Loucy (cell line): ENCODE measurements around the gene TXNDC12.
"Not testable (repeated sequence)": the region's sequence is repeated elsewhere in the genome, so short reads cannot be mapped to it uniquely, and the experiment has no call there.

Experiments used
- EZH2phosphoT487 ChIP-seq: fragments of 200-600 bp; IDR thresholded peaks from 2 replicates; pipeline ENCODE4 v1.6.1; 2018; ENCODE audit warnings: antibody characterized with exemption, mild to moderate bottlenecking, moderate library complexity, borderline replicate concordance
- TF ChIP-seq, protein P1 (sequence below): fragments of 200-600 bp; sonication (generic); conservative IDR thresholded peaks from 2 replicates; pipeline ENCODE4 v1.5.1; 2014; ENCODE audit warnings: mild to moderate bottlenecking, antibody characterized with exemption, low read length

DNA sequence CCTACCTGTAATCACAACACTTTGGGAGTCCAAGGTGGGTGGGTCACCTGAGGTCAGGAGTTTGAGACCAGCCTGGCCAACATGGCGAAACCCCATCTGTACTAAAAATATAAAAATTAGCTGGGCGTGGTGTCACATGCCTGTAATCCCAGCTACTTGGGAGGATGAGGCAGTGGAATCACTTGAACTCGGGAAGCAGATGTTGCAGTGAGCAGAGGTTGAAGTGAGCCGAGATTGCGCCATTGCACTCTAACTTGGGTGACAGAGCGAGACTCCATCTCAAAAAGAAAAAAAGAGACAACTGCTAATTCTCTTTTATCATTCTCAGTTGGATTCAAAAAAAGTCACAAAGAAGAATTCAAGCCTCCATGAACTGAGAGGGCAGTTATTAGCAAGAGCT, 22.3 kb upstream of the TXNDC12 start:
- TF ChIP-seq, protein P1, sequence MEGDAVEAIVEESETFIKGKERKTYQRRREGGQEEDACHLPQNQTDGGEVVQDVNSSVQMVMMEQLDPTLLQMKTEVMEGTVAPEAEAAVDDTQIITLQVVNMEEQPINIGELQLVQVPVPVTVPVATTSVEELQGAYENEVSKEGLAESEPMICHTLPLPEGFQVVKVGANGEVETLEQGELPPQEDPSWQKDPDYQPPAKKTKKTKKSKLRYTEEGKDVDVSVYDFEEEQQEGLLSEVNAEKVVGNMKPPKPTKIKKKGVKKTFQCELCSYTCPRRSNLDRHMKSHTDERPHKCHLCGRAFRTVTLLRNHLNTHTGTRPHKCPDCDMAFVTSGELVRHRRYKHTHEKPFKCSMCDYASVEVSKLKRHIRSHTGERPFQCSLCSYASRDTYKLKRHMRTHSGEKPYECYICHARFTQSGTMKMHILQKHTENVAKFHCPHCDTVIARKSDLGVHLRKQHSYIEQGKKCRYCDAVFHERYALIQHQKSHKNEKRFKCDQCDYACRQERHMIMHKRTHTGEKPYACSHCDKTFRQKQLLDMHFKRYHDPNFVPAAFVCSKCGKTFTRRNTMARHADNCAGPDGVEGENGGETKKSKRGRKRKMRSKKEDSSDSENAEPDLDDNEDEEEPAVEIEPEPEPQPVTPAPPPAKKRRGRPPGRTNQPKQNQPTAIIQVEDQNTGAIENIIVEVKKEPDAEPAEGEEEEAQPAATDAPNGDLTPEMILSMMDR: not testable (repeated sequence)
- TF ChIP-seq EZH2phosphoT487: not testable (repeated sequence)
